ENCODE data around the gene HERC3.

The HERC3 gene

DNA sequence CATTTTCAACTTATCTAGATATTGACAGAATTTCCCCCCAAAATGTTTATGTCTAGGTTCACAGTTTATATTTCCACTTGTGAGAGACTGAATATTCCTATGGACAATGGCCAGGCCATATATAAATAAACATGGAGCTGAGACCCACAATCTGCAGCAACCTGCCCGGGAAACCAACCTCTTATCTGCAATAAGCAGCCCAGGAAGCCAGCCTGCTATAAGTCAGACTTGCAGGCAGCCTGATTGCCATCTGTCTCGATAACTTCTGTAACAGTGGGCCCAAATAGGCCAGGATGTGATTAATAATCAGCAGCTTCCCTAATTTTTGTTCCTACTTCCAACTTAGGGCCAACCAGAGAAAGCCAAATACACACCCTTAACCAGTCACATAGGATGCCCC, 110.5 kb downstream of the HERC3 start:
- TF ChIP-seq EZH2 (IDR thresholded peaks at IDR 0.05; ENCODE audit: borderline replicate concordance, low read length) = no peak
- TF ChIP-seq, protein P1, sequence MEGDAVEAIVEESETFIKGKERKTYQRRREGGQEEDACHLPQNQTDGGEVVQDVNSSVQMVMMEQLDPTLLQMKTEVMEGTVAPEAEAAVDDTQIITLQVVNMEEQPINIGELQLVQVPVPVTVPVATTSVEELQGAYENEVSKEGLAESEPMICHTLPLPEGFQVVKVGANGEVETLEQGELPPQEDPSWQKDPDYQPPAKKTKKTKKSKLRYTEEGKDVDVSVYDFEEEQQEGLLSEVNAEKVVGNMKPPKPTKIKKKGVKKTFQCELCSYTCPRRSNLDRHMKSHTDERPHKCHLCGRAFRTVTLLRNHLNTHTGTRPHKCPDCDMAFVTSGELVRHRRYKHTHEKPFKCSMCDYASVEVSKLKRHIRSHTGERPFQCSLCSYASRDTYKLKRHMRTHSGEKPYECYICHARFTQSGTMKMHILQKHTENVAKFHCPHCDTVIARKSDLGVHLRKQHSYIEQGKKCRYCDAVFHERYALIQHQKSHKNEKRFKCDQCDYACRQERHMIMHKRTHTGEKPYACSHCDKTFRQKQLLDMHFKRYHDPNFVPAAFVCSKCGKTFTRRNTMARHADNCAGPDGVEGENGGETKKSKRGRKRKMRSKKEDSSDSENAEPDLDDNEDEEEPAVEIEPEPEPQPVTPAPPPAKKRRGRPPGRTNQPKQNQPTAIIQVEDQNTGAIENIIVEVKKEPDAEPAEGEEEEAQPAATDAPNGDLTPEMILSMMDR (IDR thresholded peaks at IDR 0.05; ENCODE audit: low read length) = no peak
- H3K27ac ChIP-seq (ENCODE audit: low read depth, low read length, poor library complexity, severe bottlenecking) = no peak overlapping the region
- H3K9me2 ChIP-seq (ENCODE audit: low read depth, low read length) = no peaks in the 10 kb centered on the region
- no peaks in the 10 kb centered on the region for H3K79me2 ChIP-seq (ENCODE audit: insufficient read depth, low read length)
- H4K20me1 ChIP-seq (ENCODE audit: insufficient read depth, low read length) = no peaks in the 10 kb centered on the region
- H3F3A ChIP-seq (ENCODE audit: insufficient read depth, low read length) = no peaks in the 10 kb centered on the region
- no peaks in the 10 kb centered on the region for H3K9me3 ChIP-seq (ENCODE audit: low read length)
- H3K9ac ChIP-seq (ENCODE audit: low read length) = no peak overlapping the region
- no peak overlapping the region for H3K4me3 ChIP-seq (ENCODE audit: low read depth, low read length, poor library complexity, severe bottlenecking)
- H3K36me3 ChIP-seq (ENCODE audit: insufficient read depth, low read length) = peaks cover 4% of the 10 kb centered on the region; the same call in 1 of the 2 replicates
- no peaks in the 10 kb centered on the region for H3K27me3 ChIP-seq (ENCODE audit: insufficient read depth, low read length)
- H3K4me2 ChIP-seq (ENCODE audit: low read length) = no peak overlapping the region
- H3K4me1 ChIP-seq (ENCODE audit: insufficient read depth, low read length, severe bottlenecking) = peaks cover 6% of the 10 kb centered on the region
- no peak overlapping the region for H2AFZ ChIP-seq (ENCODE audit: low read length)

DNA sequence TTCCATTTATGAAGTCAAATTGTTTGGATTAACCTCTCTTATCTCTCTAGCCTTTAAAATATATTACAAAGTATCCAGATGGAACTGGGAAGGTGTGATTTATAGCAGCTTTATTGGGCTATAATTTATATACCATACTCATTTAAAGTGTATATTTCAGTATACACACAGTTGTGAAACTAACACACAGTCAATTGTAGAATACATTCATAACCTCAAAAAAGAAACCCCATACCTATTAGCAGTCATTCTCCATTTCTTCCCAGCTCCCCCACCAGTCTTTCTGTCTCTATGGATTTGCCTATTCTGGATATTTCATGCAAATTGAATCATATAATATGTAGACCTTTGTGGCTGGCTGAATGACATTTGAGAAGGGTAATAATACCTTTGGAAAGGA, 112.9 kb downstream of the HERC3 start:
- Histone ChIP-seq H3K36me3 (ENCODE audit: insufficient read depth, low read length) (peaks cover 4% of the 10 kb centered on the region; the same call in 1 of the 2 replicates), H3K4me3 (ENCODE audit: low read depth, low read length, poor library complexity, severe bottlenecking) (no peak overlapping the region), H3K9me3 (ENCODE audit: low read length) (no peaks in the 10 kb centered on the region), H3K9me2 (ENCODE audit: low read depth, low read length) (no peaks in the 10 kb centered on the region), H3F3A (ENCODE audit: insufficient read depth, low read length) (no peaks in the 10 kb centered on the region), H3K9ac (ENCODE audit: low read length) (no peak overlapping the region), H4K20me1 (ENCODE audit: insufficient read depth, low read length) (no peaks in the 10 kb centered on the region), H3K4me2 (ENCODE audit: low read length) (no peak overlapping the region), H3K4me1 (ENCODE audit: insufficient read depth, low read length, severe bottlenecking) (no peaks in the 10 kb centered on the region), H2AFZ (ENCODE audit: low read length) (no peak overlapping the region), H3K27ac (ENCODE audit: low read depth, low read length, poor library complexity, severe bottlenecking) (no peak overlapping the region), H3K79me2 (ENCODE audit: insufficient read depth, low read length) (no peaks in the 10 kb centered on the region), H3K27me3 (ENCODE audit: insufficient read depth, low read length) (no peaks in the 10 kb centered on the region)
- TF ChIP-seq, protein P1 (IDR thresholded peaks at IDR 0.05; ENCODE audit: low read length) = no peak
- no peak for TF ChIP-seq EZH2 (IDR thresholded peaks at IDR 0.05; ENCODE audit: borderline replicate concordance, low read length)

- H3K27ac ChIP-seq (ENCODE audit: low read depth, low read length, poor library complexity, severe bottlenecking) = no peak overlapping the region
- no peak overlapping the region for H3K9ac ChIP-seq (ENCODE audit: low read length)
- no peaks in the 10 kb centered on the region for H3K9me2 ChIP-seq (ENCODE audit: low read depth, low read length)
- H3K9me3 ChIP-seq (ENCODE audit: low read length) = no peaks in the 10 kb centered on the region
- H3K27me3 ChIP-seq (ENCODE audit: insufficient read depth, low read length) = no peaks in the 10 kb centered on the region
- no peak overlapping the region for H2AFZ ChIP-seq (ENCODE audit: low read length)
- H3F3A ChIP-seq (ENCODE audit: insufficient read depth, low read length) = no peaks in the 10 kb centered on the region
- H3K36me3 ChIP-seq (ENCODE audit: insufficient read depth, low read length) = peaks cover 4% of the 10 kb centered on the region; the same call in 1 of the 2 replicates
- no peaks in the 10 kb centered on the region for H3K4me1 ChIP-seq (ENCODE audit: insufficient read depth, low read length, severe bottlenecking)
- H3K4me2 ChIP-seq (ENCODE audit: low read length) = no peak overlapping the region
- no peaks in the 10 kb centered on the region for H4K20me1 ChIP-seq (ENCODE audit: insufficient read depth, low read length)
- TF ChIP-seq, protein P1 (IDR thresholded peaks at IDR 0.05; ENCODE audit: low read length) = no peak
- no peak for TF ChIP-seq EZH2 (IDR thresholded peaks at IDR 0.05; ENCODE audit: borderline replicate concordance, low read length)
- H3K4me3 ChIP-seq (ENCODE audit: low read depth, low read length, poor library complexity, severe bottlenecking) = no peak overlapping the region
- H3K79me2 ChIP-seq (ENCODE audit: insufficient read depth, low read length) = no peaks in the 10 kb centered on the region
These were observed 113.7 kb downstream of the HERC3 start for GRCh38 chr4:88705805-88706492.
